Skin epidermis (tissue), 12 donors: Measurements from ENCODE around the gene KLF2.

Experiments used
- H3K27ac ChIP-seq, 21 experiments: fragments of 200-600 bp; sonication (generic) in 11 of 21; one replicate each; pipeline ENCODE4 v1.5.0; 2020; ENCODE audit warnings: mild to moderate bottlenecking in 3 of 21, inconsistent platforms in 2 of 21, moderate library complexity in 2 of 21
- H3K4me3 ChIP-seq, 7 experiments: fragments of 200-600 bp; sonication (generic) in 2 of 7; one replicate each; pipeline ENCODE4 v1.5.0; 2020; ENCODE audit warnings: inconsistent platforms in 2 of 7, mild to moderate bottlenecking in 2 of 7, moderate library complexity in 1 of 7

Gene KLF2

GRCh38 chr19:16359074-16359473 lies 34.4 kb downstream of the KLF2 start:
- Histone ChIP-seq H3K27ac (peak overlapping the region in 2 of 21 experiments; percentile 5 to 21), H3K4me3 (no peak overlapping the region)

GRCh38 chr19:16359964-16360363 lies 35.3 kb downstream of the KLF2 start:
- Histone ChIP-seq H3K27ac (peak overlapping the region in 1 of 21 experiments; percentile 0), H3K4me3 (no peak overlapping the region)

- Histone ChIP-seq H3K27ac (peak overlapping the region in 5 of 21 experiments; percentile 0 to 61 (median 25)), H3K4me3 (no peak overlapping the region)
These were observed 36.1 kb downstream of the KLF2 start for GRCh38 chr19:16360738-16361137.

GRCh38 chr19:16361254-16361653 lies 36.6 kb downstream of the KLF2 start:
- peak overlapping the region in 3 of 21 experiments; percentile 8 to 61 (median 60) for H3K27ac ChIP-seq
- H3K4me3 ChIP-seq = no peak overlapping the region

- Histone ChIP-seq H3K27ac (peak overlapping the region in 5 of 21 experiments; percentile 1 to 61 (median 36)), H3K4me3 (no peak overlapping the region)
These were observed 37.3 kb downstream of the KLF2 start for GRCh38 chr19:16361926-16362325.

GRCh38 chr19:16363133-16363851 lies 38.7 kb downstream of the KLF2 start:
- peak overlapping the region in 7 of 21 experiments; percentile 5 to 53 (median 29) for H3K27ac ChIP-seq
- H3K4me3 ChIP-seq = no peak overlapping the region

GRCh38 chr19:16363852-16364230 lies 39.2 kb downstream of the KLF2 start:
- H3K4me3 ChIP-seq = no peak overlapping the region
- H3K27ac ChIP-seq = peak overlapping the region in 5 of 21 experiments; percentile 5 to 94 (median 53)

GRCh38 chr19:16364231-16364865 lies 39.7 kb downstream of the KLF2 start:
- no peak overlapping the region for H3K4me3 ChIP-seq
- peak overlapping the region in 9 of 21 experiments; percentile 23 to 94 (median 47) for H3K27ac ChIP-seq

- peak overlapping the region in 9 of 21 experiments; percentile 23 to 94 (median 67) for H3K27ac ChIP-seq
- H3K4me3 ChIP-seq = no peak overlapping the region
These were observed 40.8 kb downstream of the KLF2 start for GRCh38 chr19:16365300-16365996.

- no peak overlapping the region for H3K4me3 ChIP-seq
- H3K27ac ChIP-seq = peak overlapping the region in 8 of 21 experiments; percentile 51 to 94 (median 72)
These were observed 41.4 kb downstream of the KLF2 start for GRCh38 chr19:16366056-16366432.

GRCh38 chr19:16366433-16367260 lies 42.0 kb downstream of the KLF2 start:
- Histone ChIP-seq H3K27ac (peak overlapping the region in 12 of 21 experiments; percentile 22 to 94 (median 64)), H3K4me3 (no peak overlapping the region)

- H3K27ac ChIP-seq = peak overlapping the region in 12 of 21 experiments; percentile 22 to 94 (median 68)
- no peak overlapping the region for H3K4me3 ChIP-seq
These were observed 42.6 kb downstream of the KLF2 start for GRCh38 chr19:16367261-16367683.

GRCh38 chr19:16368385-16369305 lies 44.0 kb downstream of the KLF2 start:
- Histone ChIP-seq H3K27ac (peak overlapping the region in 8 of 21 experiments; percentile 1 to 94 (median 76)), H3K4me3 (no peak overlapping the region)

GRCh38 chr19:16369306-16369663 lies 44.7 kb downstream of the KLF2 start:
- Histone ChIP-seq H3K4me3 (no peak overlapping the region), H3K27ac (peak overlapping the region in 7 of 21 experiments; percentile 36 to 94 (median 77))

GRCh38 chr19:16369664-16370576 lies 45.3 kb downstream of the KLF2 start:
- Histone ChIP-seq H3K4me3 (no peak overlapping the region), H3K27ac (peak overlapping the region in 9 of 21 experiments; percentile 34 to 94 (median 74))

GRCh38 chr19:16370641-16371391 lies 46.2 kb downstream of the KLF2 start:
- Histone ChIP-seq H3K27ac (peak overlapping the region in 14 of 21 experiments; percentile 12 to 94 (median 57)), H3K4me3 (no peak overlapping the region)

GRCh38 chr19:16371540-16371986 lies 46.9 kb downstream of the KLF2 start:
- Histone ChIP-seq H3K27ac (peak overlapping the region in 12 of 21 experiments; percentile 12 to 94 (median 64)), H3K4me3 (no peak overlapping the region)
